ENCODE results near the gene WWOX.

The WWOX gene

GRCh38 chr16:79061181-79061580 is 961.7 kb downstream of the WWOX start:
- in situ Hi-C loops (cut with MboI; ENCODE audit: low sequenced_read_pairs): no loop called here

GRCh38 chr16:79062336-79062735 is 962.9 kb downstream of the WWOX start:
- in situ Hi-C loops (cut with MboI; ENCODE audit: low sequenced_read_pairs): no loop called here

- in situ Hi-C loops (cut with MboI; ENCODE audit: low sequenced_read_pairs): no loop called here
Measured at GRCh38 chr16:79062821-79063220, 963.4 kb downstream of the WWOX start.

GRCh38 chr16:79064256-79064972 is 965.0 kb downstream of the WWOX start:
- in situ Hi-C loops (cut with MboI; ENCODE audit: low sequenced_read_pairs): no loop called here

GRCh38 chr16:79066561-79066960 is 967.1 kb downstream of the WWOX start:
- in situ Hi-C loops (cut with MboI; ENCODE audit: low sequenced_read_pairs): no loop called here

- in situ Hi-C loops (cut with MboI; ENCODE audit: low sequenced_read_pairs): no loop called here
Measured at GRCh38 chr16:79067600-79067999, 968.1 kb downstream of the WWOX start.

GRCh38 chr16:79069121-79069520 is 969.7 kb downstream of the WWOX start:
- in situ Hi-C loops (cut with MboI; ENCODE audit: low sequenced_read_pairs): no loop called here

- in situ Hi-C loops (cut with MboI; ENCODE audit: low sequenced_read_pairs): no loop called here
Measured at GRCh38 chr16:79069633-79070032, 970.2 kb downstream of the WWOX start.

GRCh38 chr16:79071424-79071823 is 972.0 kb downstream of the WWOX start:
- in situ Hi-C loops (cut with MboI; ENCODE audit: low sequenced_read_pairs): no loop called here

GRCh38 chr16:79072517-79072916 is 973.1 kb downstream of the WWOX start:
- in situ Hi-C loops (cut with MboI; ENCODE audit: low sequenced_read_pairs): no loop called here

GRCh38 chr16:79073566-79073965 is 974.1 kb downstream of the WWOX start:
- in situ Hi-C loops (cut with MboI; ENCODE audit: low sequenced_read_pairs): no loop called here

GRCh38 chr16:79074541-79074940 is 975.1 kb downstream of the WWOX start:
- in situ Hi-C loops (cut with MboI; ENCODE audit: low sequenced_read_pairs): no loop called here

GRCh38 chr16:79074951-79075350 is 975.5 kb downstream of the WWOX start:
- in situ Hi-C loops (cut with MboI; ENCODE audit: low sequenced_read_pairs): no loop called here

GRCh38 chr16:79076047-79076767 is 976.8 kb downstream of the WWOX start:
- in situ Hi-C loops (cut with MboI; ENCODE audit: low sequenced_read_pairs): no loop called here

GRCh38 chr16:79077346-79077745 is 977.9 kb downstream of the WWOX start:
- in situ Hi-C loops (cut with MboI; ENCODE audit: low sequenced_read_pairs): no loop called here

GRCh38 chr16:79079656-79080420 is 980.4 kb downstream of the WWOX start:
- in situ Hi-C loops (cut with MboI; ENCODE audit: low sequenced_read_pairs): no loop called here

- in situ Hi-C loops (cut with MboI; ENCODE audit: low sequenced_read_pairs): no loop called here
Measured at GRCh38 chr16:79081297-79082066, 982.0 kb downstream of the WWOX start.

GRCh38 chr16:79082970-79083369 is 983.5 kb downstream of the WWOX start:
- in situ Hi-C loops (cut with MboI; ENCODE audit: low sequenced_read_pairs): no loop called here

- in situ Hi-C loops (cut with MboI; ENCODE audit: low sequenced_read_pairs): no loop called here
Measured at GRCh38 chr16:79083508-79084299, 984.2 kb downstream of the WWOX start.

- in situ Hi-C loops (cut with MboI; ENCODE audit: low sequenced_read_pairs): no loop called here
Measured at GRCh38 chr16:79088971-79089370, 989.5 kb downstream of the WWOX start.

Measured in HL-60/S4 (cell line).